Breast epithelium (tissue), 4 donors: ENCODE results near the gene LSM10. TPM values are rescaled to one million over a fixed set of nuclear protein-coding genes. Genes with fewer than 3 reads are reported as not detected.

Source experiments
- DNase-seq, 2 donors: peaks; one replicate each; pipeline ENCODE4 v3.0.0-alpha.2; 2019; ENCODE audit warnings: low spot score in 2 of 2
- H3K27ac ChIP-seq, 2 donors: fragments of 200-600 bp; sonication (generic) in 1 of 2; one replicate each; pipeline ENCODE4 v1.5.1; 2016 to 2019; ENCODE audit warnings: mild to moderate bottlenecking in 1 of 2
- H3K27me3 ChIP-seq, 2 donors: fragments of 200-600 bp; sonication (generic) in 1 of 2; one replicate each; pipeline versions ENCODE4 v1.5.1 to v1.6.0; 2017 to 2019; ENCODE audit warnings: control low read depth in 1 of 2, mild to moderate bottlenecking in 1 of 2
- H3K36me3 ChIP-seq: fragments of 200-600 bp; one replicate; pipeline ENCODE4 v1.5.1; 2019
- H3K4me1 ChIP-seq, 2 donors: fragments of 200-600 bp; sonication (generic); one replicate each; pipeline ENCODE4 v1.5.1; 2016 to 2019; ENCODE audit warnings: control low read depth in 1 of 2
- H3K4me3 ChIP-seq, 3 donors: fragments of 200-600 bp; sonication (generic); 1 replicate in 2 of 3; 2 replicates in 1 of 3; pipeline ENCODE4 v1.5.1; 2016 to 2019; ENCODE audit warnings: mild to moderate bottlenecking in 3 of 3, moderate library complexity in 2 of 3
- H3K9me3 ChIP-seq, 2 donors: fragments of 200-600 bp; sonication (generic) in 1 of 2; one replicate each; pipeline ENCODE4 v1.5.1; 2016 to 2019; ENCODE audit warnings: control low read depth in 1 of 2
- CTCF ChIP-seq, 3 donors: fragments of 450-650 bp; IDR thresholded peaks; one replicate each; pipeline ENCODE4 v1.5.1; 2016 to 2017; ENCODE audit warnings: antibody characterized with exemption in 3 of 3, mild to moderate bottlenecking in 3 of 3, moderate library complexity in 3 of 3
- POLR2A ChIP-seq: fragments of 450-650 bp; IDR thresholded peaks from one replicate; pipeline ENCODE4 v1.6.1; 2016; ENCODE audit warnings: antibody characterized with exemption, mild to moderate bottlenecking, moderate library complexity
- POLR2AphosphoS5 ChIP-seq, 3 donors: sonication (generic); formaldehyde crosslinking; IDR thresholded peaks; one replicate each; pipeline ENCODE4 v1.6.1; 2017; ENCODE audit warnings: antibody characterized with exemption in 3 of 3
- intact Hi-C: fragments of 100-400 bp; cut with DNase I; formaldehyde crosslinking; loops from one replicate; pipeline ENCODE4 v1.15.1; 2023; ENCODE audit warnings: low total_unique reads
- total RNA-seq, 3 donors: library from RNA; depleted of rRNA; stranded (reverse); fragments of >200 nt; gene quantifications; one replicate each; pipeline ENCODE4 v1.1.0, GENCODE V29; 2016

Gene LSM10
- total RNA-seq, 3 donors from 2014 or later = 31.8 to 49.5 (median 39.7) TPM

- Histone ChIP-seq H3K36me3 (no peaks in the 10 kb centered on the region), H3K4me1 (peaks cover 0 to 18% of the 10 kb centered on the region in 2 donors), H3K9me3 (no peaks in the 10 kb centered on the region), H3K27me3 (no peaks in the 10 kb centered on the region), H3K4me3 (no peak overlapping the region), H3K27ac (no peak overlapping the region)
- TF ChIP-seq POLR2A = no peak
- no peak for TF ChIP-seq CTCF (IDR thresholded peaks at IDR 0.05)
- TF ChIP-seq POLR2AphosphoS5 (IDR thresholded peaks at IDR 0.05) = no peak
- intact Hi-C loops = no loop called here
- no peak for DNase-seq
These were observed 7.7 kb downstream of the LSM10 start for GRCh38 chr1:36389999-36390398.

- no peak for TF ChIP-seq POLR2A
- TF ChIP-seq POLR2AphosphoS5 (IDR thresholded peaks at IDR 0.05) = no peak
- TF ChIP-seq CTCF (IDR thresholded peaks at IDR 0.05) = no peak
- peaks cover 2 to 22% of the 10 kb centered on the region in 2 donors for H3K4me1 ChIP-seq
- H3K27ac ChIP-seq = peak overlapping the region; percentile 98 to 99
- H3K4me3 ChIP-seq = no peak overlapping the region
- no peak for DNase-seq
- no peaks in the 10 kb centered on the region for H3K27me3 ChIP-seq
- H3K9me3 ChIP-seq = no peaks in the 10 kb centered on the region
- H3K36me3 ChIP-seq = no peaks in the 10 kb centered on the region
- intact Hi-C loops = no loop called here
These were observed 8.4 kb downstream of the LSM10 start for GRCh38 chr1:36389261-36389660.

GRCh38 chr1:36387141-36387949 is 10.4 kb downstream of the LSM10 start:
- no peak for TF ChIP-seq POLR2A
- TF ChIP-seq POLR2AphosphoS5 (IDR thresholded peaks at IDR 0.05) = peak in 1 of 3 donors; percentile 12
- no peak for TF ChIP-seq CTCF (IDR thresholded peaks at IDR 0.05)
- Histone ChIP-seq H3K27me3 (no peaks in the 10 kb centered on the region), H3K4me1 (peaks cover 2 to 32% of the 10 kb centered on the region in 2 donors), H3K9me3 (no peaks in the 10 kb centered on the region), H3K36me3 (no peaks in the 10 kb centered on the region), H3K27ac (peak overlapping the region; percentile 98 to 99), H3K4me3 (peak overlapping the region; percentile 68 to 92 (median 85))
- intact Hi-C loops = no loop called here
- DNase-seq = no peak

- no peaks in the 10 kb centered on the region for H3K27me3 ChIP-seq
- H3K4me1 ChIP-seq = peaks cover 2 to 32% of the 10 kb centered on the region in 2 donors
- peak overlapping the region; percentile 68 to 92 (median 85) for H3K4me3 ChIP-seq
- TF ChIP-seq POLR2A = peak; percentile 26
- no peak for TF ChIP-seq CTCF (IDR thresholded peaks at IDR 0.05)
- peak; percentile 84 to 99 (median 91) for TF ChIP-seq POLR2AphosphoS5 (IDR thresholded peaks at IDR 0.05)
- peak overlapping the region; percentile 98 to 99 for H3K27ac ChIP-seq
- DNase-seq = peak; percentile 90 to 97
- no peaks in the 10 kb centered on the region for H3K36me3 ChIP-seq
- H3K9me3 ChIP-seq = no peaks in the 10 kb centered on the region
- intact Hi-C loops = no loop called here
These were observed 11.2 kb downstream of the LSM10 start for GRCh38 chr1:36386265-36387140.
